Neural cell (in vitro differentiated cells): Measurements from ENCODE around the gene ZNF277.

Experiments used
- CTCF ChIP-seq: fragments of 450-650 bp; IDR thresholded peaks from 2 replicates; pipeline ENCODE4 v1.5.1; 2014; ENCODE audit warnings: antibody characterized with exemption, mild to moderate bottlenecking, moderate library complexity; ENCODE audit not compliant: poor library complexity, severe bottlenecking
- EZH2 ChIP-seq: fragments of 200-600, 300-800 bp; shearing (Covaris generic), sonication (generic); IDR thresholded peaks from 2 replicates; pipeline ENCODE4 v1.6.1; 2014; ENCODE audit warnings: antibody characterized with exemption, low read length, borderline replicate concordance, mild to moderate bottlenecking; ENCODE audit not compliant: insufficient read depth, poor library complexity, severe bottlenecking
- MXI1 ChIP-seq: fragments of 450-650 bp; conservative IDR thresholded peaks from 2 replicates; pipeline ENCODE4 v1.6.1; 2014; ENCODE audit warnings: antibody characterized with exemption, mild to moderate bottlenecking; ENCODE audit not compliant: poor library complexity, severe bottlenecking
- POLR2AphosphoS5 ChIP-seq: IDR thresholded peaks from 2 replicates; pipeline ENCODE4 v1.6.1; 2012
- TAF1 ChIP-seq: IDR thresholded peaks from 2 replicates; pipeline ENCODE4 v1.6.1; 2012; ENCODE audit warnings: low read depth

DNA sequence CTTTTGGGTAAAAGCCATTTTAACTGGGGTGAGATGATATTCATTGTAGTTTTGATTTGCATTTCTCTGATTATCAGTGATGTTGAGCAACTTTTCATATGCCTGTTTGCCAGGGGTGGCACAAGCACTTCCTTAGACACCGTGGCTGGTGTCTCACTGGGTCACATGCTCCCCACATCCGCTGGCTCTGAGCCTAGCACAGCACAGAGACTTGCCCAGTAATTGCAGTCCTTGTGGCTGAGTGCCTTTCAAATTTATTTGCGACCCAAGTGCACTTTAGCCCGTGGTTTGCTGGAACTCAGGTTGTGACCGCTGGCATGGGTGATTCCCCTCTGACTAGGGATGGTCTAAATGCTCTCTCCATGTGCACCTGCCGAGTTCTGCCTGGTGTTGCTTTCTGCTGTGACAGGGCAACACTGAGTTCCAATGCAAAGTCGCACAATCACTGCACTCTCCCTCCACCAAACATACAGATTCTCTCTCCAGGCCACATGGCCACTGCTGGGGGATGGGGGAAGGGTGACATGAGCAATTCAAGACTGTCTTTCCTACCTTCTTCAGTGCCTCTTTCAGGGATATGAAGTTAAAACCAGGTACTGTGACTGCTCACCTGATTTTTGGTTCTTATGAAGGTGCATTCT, 66.5 kb downstream of the ZNF277 start:
- TF ChIP-seq CTCF = no peak
- TF ChIP-seq POLR2AphosphoS5 = no peak
- no peak for TF ChIP-seq EZH2
- no peak for TF ChIP-seq TAF1
- TF ChIP-seq MXI1 = no peak
